Stimulated activated CD8-positive, alpha-beta memory T cell treated with anti-CD3 and anti-CD28 coated beads, Interleukin-7, amount 100 ng/mL, for 1 hour (primary cell): ENCODE measurements around the gene LPP.
A peak's percentile ranks its signal among the peaks of the same experiment; 100 is the strongest.

Experiments
- DNase-seq, 2 donors: peaks; one replicate each; pipeline ENCODE4 v3.0.0-alpha.2; 2020; ENCODE audit warnings: low read depth in 2 of 2

Gene LPP

DNA sequence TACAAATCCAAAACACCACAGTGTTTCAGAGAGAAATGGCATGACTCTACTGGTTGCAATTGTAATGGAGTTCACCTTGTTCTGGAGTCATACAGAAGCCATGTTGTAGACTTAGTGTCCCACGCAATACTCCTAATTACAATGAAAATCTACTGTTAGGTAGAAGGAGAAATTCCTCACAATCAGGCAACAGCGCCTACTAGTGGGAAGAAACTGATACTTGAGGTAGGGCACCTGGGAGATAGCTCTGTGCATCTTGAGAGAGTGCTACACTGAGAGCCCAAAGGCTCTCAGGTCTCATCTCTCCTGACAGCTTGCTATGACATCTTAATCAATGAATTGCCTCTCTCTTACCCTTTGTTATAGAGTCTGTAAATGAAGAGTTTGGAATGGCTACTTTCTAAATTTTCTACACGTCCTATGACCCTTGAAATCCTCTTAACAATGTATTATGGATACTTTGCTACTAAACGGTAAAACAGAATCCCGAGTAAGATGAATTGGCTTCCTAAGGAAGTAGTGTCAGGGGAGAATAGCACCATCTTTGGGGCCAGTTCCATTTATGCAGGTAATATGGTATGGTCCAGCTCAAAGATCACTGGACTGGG, 595.2 kb downstream of the LPP start:
- peak; percentile 6 to 37 for DNase-seq

DNA sequence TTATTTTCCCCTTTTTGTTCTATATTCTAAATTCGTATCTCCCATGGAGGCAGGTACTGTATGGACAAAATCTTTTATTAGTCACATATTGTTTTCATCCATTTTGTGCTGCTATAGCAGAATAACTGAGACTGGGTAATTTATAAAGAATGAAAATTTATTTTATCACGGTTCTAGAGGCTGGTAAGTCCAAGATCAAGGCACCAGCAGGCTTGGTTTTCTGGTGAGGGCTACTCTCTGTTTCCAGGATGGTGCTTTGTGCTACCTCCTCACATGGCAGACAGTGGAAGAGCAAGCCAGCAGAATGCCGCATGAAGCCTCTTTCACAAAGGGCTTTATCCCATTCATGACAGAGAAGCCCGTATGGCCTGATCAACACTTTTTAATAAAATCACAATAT, 595.9 kb downstream of the LPP start:
- DNase-seq, result no peak

DNA sequence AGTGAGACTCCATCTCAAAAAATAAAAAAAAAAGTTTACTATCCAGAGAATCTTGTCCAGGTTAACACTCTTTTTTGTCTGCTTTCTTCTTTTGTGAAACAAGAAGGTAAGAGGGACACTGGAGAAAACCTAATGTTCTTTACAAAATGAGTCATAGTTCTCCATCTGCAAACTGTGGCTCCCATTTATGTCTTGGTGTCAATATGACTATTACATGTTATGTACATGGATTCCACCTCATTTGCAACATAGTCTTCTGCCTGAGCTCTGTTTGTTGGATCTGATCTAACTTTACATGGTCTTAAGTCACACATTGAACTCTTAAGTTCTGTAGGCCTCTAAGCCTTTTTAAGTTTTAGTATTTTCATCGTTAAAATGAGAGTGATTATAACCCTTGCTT, 596.7 kb downstream of the LPP start:
- no peak for DNase-seq

DNA sequence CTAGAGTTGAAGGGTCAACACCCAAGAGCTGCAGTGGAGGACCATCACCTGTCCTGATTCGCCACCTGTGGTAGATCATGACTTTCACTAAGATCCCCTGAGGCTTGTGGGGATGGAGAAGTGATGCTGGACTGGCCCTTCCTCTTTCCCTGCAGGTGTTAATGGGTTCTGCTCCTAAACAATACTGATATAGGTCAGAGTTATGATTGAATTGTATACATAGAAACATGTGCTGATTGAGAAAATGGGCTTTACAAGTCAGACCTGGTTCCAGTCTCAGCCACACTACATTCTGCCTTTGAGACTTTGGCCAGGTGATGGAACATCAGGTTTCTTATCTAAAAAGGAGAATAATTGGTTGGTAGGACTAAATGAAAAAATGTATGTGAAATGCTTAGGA, 598.9 kb downstream of the LPP start:
- DNase-seq, result no peak

DNA sequence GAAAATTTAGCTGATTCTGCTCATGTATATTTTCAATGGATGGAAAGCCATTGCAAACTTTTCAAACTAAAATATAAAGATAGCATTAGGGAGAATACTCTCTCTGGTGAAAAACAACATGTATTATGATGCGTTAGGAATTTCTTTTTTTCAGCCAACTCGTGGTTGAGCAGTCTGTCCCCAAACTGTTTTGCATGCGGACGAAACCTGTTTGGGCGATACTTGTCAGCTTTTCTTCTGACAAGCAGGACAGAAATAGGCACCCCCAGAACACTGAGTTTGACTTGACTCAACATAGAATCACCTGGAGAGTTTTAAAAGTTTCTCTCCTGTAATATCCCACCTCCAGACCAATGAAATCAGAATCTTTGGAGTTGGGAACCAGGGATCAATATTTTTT, 600.3 kb downstream of the LPP start:
- DNase-seq, result no peak

DNA sequence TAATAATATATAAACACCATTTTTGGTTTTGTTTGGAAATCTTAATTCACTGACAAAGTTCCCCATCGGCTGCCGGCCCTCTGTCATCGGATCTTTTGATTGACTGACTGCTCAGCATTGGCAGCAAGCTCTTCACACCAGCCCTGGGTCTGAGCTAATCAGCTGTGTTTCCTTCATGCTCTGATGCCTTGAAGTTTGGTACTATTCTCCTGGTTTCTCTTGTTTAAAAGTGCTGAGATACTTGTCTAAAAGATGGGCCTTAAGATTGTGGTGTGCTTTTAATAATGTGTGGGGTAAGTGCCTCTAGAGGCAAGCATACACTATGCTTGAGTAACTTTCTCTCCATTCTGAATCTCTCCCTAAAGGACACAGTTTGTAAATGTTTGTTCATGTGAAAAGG, 602.3 kb downstream of the LPP start:
- DNase-seq, result no peak

DNA sequence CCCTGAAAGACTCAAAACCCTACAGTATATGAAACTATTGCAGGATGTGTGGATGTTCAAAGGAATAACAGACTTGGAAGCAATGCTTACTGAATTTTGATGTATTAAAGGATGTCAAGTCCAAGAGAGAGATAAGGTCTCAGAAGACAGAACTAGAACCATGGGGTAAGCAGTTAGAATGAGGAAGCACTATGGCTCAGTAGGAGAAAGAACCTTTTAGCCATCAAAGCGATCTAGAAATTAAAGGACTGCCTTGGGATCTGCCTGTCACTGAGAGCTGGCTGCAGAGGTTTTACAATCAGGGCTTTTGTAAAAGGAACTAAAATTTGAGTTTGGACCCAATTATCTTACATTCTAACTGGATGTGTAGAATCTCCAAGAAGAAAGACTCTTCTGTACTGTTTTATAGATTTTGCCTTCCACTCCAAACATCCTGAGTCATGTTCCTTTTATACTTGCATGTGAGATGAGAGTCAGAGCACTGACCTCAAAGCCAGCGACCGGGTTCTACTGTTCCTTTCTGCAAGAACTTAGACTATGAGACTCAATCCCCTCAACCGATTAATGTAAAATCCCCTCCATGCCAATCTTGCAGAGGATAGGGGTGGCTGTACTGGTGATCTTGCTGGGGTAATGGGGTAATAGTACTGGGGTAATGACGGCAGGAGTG, 605.5 kb downstream of the LPP start:
- DNase-seq, result no peak

DNA sequence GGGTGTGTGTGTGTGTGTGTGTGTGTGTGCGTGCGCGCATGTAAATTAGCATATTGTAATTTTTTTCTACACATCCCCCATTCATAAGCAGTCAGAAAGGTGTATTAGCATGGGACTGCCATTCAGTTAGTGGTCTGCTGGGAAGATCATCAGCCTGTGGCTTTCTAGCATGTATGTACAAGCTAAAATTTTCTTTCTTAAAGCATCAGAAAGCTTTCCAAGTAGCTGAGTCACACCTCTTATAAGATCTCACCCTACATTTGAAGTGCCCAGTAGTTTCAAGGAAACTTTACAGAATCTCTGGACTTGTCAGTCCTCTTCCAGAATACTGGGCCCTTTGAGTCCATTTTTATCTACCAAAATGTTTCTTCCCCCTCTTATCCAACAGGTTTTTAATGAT, 606.5 kb downstream of the LPP start:
- DNase-seq, result no peak

DNA sequence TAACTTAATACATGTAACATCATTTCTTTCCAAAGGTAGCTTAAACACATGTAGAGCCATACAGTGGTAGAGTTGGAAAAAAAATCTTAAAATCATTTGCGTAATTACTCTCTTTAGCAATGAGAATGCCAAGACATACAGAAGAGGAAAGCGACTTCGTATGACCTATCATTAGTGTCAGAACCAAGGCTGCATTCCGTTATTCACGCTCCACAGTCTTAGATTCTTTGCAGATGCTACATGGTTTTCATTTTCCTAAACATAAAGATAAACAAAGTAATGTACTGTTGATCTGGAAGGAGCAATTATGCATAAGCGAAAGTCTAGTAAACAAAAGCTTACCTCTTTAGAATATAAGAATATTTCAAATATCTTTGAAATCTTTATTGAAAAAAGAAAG, 607.5 kb downstream of the LPP start:
- no peak for DNase-seq

DNA sequence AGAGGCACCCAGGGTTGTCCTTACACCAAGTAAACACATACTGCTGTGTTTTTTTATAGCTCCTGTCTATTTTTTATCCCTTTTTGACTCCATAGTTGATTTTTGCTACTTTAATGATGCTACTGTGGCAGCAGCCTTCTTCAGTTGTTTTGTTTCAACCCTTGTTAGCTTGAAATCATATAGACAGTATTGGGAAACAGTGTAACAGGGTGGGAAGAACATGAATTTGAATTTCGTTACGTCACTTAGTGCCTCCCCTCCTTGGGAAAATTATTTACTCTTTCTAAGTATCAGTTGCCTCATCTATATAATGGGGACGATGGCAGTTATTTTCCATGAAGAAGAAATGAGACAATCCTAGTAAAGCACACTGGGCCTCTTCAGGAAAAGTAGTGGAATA, 608.0 kb downstream of the LPP start:
- DNase-seq, result no peak

DNA sequence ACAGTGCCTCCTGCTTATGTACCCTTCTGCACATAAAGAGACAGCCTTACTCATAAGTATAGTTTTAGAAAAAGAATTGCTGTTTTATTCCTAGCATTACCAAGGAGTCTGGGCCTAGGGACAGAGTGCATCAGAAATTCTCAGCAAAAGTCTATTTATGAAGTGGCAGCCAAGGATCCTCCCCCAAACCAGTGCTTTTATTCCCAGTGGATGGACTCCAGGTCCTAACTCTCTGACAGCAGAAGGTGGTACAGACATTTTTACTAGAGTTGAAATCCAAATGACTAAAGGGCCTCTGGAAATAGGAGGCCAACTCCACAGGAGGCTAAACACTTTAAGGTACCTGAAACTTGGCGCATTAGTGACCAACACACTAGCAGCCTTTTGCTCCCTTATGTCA, 610.7 kb downstream of the LPP start:
- DNase-seq, result no peak

DNA sequence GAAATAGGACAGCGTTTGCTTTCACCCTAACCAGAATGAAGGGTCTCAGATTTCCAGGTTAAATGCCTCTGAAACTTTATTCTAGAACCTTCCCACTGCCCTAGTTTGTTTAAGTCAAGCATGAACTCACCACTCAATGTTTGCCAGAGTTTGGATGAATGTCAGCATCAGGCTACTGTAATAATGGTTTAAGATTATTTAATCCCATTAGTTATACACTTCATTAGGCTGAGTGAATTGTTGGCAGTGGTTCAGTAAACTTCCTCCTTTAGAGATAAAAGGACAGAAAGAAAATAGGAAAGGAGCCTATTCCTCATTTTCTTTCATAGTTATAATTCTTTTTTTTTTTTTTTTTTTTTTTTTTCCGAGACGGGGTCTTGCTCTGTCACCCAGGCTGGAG, 615.9 kb downstream of the LPP start:
- no peak for DNase-seq

DNA sequence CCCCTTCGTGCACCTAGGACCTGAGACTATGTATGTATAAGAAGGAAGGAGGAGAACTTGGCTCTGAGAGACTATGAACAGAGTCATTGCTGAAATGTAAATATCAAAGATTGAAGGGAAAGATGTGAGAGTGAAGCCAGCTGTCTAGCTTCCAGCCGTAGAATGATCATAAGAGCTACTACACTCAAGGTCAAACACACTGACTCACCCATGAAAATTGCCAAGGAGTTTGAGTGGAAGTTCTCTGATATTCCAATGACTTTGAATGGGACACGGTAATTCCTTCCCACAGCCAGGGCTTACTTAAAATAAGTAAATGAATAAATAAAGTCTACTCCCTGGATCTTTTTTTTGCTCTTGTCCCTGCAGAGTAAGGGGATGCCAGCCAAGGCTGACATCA, 618.9 kb downstream of the LPP start:
- DNase-seq, result no peak

DNA sequence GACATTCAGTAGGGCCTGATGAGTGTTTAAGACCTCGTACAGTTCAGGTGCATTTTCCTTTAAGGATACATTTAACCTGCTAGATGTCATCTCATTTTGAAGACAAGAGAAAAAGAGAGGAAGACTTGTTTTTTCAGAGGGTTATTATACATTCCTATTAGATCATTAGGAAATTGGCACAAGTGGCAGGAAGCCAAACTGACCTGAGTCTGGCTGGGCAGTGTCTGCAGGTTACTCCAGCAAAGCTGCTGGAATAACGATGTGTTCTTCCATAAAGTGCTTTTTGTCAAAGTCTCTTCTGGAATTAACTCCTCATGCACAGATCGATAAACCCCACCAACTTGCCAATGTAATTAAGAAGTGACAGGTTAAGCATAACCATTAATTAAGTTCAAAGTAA, 621.5 kb downstream of the LPP start:
- DNase-seq, result no peak

DNA sequence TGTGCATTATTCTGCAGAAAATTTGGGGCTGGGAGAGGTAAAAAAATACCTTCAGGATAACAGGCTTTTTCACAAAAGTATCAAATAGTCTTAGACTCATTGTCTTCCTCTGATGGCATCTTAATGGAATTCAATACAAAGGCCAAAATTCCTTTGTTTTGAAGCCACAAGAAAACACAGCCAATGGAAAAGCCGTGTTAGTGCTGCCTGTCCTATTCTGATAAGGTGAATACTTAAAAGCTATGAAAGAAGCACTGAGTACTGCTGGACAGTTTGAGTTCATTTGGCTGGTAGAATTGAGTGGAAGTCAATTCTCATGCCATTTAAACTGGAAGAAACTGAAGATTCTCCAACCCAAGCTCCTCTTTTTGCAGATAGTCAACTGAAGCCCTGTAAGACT, 622.5 kb downstream of the LPP start:
- no peak for DNase-seq

DNA sequence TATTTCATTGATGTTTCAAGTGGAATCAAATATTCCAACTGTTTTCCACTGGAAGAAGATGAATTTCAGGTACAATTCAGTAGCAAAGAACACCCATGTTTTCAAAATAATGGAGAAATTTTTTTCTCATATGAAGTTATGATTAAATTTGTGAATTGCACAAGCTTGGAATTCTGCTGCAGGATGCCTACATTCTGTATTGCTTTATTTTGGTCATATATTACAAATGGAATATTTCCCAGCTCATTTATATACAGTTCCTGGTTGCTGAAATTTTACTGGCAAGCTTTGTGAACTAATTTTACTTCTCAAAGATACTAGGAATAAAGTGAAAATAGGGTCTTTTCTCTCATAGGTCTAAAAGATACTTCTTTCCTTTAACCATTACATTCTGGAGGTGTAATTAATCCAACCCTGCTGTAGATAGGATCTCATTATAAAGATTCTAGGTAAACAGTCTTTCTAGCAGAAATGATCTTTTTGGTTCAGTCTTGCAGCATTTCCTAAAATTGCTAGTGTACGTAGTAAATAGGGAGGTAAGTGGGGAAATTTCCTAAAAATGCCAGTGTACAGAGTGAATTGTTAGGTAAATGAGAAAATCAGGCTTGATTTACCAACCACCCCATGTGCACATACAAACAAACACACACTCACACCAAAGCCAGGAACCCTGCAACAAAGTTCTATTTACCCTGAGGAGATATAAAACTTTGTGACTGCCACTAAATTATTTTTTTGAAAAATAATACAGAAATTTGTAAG, 624.3 kb downstream of the LPP start:
- DNase-seq, result no peak

DNA sequence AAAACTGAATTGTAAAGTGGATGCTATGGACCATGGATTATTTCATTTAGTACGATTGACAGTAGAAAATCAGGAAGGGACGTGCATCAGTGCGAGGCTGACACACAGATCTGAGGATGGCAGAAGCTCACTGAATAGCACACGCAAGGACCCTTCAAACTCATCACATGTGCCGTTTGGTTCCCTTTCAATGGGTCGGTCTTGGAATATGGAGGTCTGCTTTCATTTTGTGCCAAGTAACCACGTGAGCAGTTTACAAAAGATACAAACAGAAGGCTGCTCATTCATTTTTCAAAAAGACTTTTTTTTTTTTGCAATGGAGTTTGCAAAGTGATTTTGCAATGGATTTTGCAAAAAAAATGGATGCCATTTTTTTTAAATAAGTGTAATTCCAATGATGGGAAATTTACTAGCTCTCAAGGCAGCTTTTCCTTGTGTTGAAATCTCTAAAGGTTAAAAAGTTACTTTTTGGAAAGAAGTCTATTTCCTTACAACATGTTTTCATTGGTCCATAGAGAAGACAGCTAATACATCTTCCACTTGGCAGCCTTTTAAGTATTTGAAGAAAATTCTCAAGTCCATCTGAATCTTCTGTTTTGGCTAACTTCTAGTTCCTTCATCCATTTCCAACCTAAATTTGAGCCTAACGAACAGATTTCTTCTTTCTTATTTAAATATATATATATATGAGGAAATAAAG, 625.5 kb downstream of the LPP start:
- DNase-seq, result no peak

DNA sequence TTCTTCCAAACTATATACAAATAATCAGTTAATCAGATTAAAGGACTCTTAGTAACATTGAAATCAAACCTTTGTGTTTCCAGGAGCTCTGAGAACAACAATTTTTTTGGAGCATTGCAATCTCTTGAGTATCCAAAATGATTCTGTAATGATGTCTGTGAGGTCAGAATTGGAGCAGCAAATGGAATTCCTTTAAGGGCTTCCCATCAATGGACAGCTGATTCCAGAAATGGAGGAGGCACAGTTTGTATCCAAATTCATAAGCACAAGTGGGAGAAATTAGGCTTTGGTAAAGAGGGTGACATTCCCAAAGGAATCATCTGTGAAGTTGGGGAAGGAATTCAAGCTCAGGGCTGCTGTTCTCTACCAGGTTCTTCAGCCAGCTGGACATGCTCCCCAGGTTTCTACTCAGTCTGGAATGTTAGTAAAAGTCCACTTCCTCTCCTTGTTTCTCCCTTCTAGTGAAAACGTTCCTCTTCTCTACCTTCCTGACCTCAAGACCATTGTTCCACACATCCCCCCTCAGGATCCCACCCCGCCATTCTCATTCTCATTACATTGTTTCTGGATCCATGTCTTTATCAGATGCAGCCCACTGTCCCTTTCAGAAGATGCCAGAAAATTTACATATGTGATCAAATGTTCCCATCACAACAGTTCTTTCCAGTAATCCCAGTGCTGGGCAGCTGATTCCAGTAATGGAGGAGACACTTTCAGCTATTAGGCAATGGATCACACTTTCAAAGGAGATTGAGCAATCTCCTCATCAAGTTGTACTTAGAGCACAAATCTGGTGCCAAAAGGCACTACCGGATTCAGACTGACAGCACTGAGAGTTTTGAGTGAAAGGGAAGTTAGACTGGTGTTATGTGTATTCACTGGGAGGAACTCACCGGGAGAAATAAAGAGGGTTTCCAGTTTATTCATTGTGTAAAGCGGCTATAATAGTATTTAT, 626.5 kb downstream of the LPP start:
- DNase-seq, result no peak

DNA sequence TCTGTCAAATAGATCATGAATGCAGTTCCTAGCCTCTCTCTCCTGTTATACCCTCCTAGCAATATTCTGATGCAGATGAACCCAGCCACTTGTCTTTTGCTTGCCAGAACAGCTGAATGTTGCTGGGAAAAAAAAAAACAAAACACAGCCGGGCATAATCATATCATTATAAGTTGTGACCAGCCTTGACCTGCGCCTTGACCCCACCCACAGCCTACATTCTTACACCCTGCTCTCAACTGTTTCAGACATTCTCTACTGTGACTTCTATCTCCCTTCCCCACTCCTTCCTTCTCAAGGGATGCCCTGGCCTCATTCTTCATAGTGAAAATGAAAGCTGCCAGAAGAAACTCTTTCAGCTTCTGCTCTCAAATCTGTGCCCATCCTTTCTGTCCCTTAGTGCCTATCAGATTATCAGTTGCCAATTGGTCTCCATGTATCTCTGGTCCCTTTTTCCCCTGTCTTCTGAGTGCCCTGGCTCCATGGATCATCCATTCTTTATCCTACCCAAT, 628.7 kb downstream of the LPP start:
- DNase-seq, result no peak

DNA sequence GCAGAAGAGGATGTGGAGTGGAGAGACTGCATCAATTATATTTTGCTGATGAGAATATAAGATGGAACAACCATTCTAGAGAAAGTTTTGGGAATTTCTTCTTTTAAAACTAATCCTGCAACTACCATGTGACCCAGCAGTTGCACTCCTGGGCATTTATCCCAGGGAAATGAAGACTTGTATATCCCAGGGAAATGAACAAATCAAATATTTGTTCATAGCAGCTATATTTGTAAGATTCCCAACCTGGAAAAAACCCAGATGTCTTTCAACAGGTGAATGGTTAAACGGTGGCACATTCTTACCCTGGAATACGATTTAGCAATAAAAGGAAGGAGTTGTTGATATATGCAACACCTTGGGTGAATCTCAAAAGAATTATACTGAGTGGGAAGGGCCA, 632.5 kb downstream of the LPP start:
- no peak for DNase-seq

DNA sequence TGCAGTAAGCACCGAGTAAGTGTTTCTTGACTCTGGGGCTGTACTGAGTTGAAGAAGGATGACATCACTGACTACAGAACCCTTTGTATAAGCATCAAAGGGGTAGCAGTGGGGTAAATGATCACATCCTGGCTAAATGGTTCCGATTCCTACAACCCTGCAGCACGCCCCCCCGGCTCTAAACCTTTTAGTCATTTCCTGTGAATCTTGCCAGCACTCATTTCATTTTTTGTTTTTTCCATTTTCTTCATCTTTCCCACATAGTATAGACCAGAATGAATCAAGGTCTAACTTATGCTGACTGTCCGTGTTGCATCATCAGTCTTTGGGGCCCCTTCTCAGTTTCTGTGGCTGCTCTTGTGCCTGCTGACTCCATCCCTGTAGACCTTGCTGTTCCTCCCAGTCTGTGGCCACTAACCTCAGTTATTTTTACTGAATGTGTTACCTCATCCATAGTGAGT, 634.7 kb downstream of the LPP start:
- DNase-seq, result no peak
